ENCODE results near the gene USP20.

Gene USP20

DNA sequence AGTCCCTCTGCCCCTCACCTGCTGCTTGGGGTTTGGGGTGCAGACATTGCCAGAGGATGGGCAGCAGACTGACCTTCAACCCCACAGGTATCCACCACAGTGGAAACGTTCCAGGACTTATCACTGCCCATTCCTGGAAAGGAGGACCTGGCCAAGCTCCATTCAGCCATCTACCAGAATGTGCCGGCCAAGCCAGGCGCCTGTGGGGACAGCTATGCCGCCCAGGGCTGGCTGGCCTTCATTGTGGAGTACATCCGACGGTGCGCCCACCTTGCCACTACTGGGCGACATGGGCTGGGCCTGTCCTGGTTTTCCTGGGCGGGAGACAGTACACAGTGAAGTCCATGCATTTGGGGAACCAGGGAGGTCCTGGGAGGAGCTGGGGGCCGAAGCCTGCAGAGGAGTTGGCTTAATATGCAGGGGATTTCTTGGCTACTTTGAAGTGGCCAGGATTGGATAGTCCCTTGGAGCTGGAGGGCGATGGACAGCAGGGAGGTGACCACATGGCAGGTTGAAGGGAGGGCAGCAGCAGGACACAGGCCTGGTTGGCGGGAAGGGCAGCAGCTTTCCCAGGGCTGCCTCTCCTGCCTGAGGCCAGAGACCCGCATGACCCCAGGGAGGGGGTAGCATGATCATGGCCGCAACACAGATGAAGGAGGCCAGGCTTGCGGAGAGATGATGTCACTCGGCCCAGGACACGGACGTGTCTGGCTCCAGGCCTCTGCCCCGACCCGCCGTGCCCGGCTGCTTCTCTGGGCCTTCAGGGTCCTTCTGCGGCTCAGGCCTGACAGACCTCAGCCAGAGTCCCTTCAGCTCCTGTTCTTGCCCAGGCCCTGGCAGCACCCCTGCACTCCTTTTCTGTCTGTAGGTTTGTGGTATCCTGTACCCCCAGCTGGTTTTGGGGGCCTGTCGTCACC lies 34.6 kb downstream of the USP20 start:
- H3K27me3 Mint-ChIP-seq: no peaks in the 10 kb centered on the region
- peak overlapping the region; percentile 89 for H3K27ac Mint-ChIP-seq
- H3K4me3 Mint-ChIP-seq: peak overlapping the region; percentile 66
- H3K4me1 Mint-ChIP-seq (ENCODE audit: low read depth): peaks cover 75% of the 10 kb centered on the region
- DNase-seq: no peak
- H3K36me3 Mint-ChIP-seq (ENCODE audit: low read depth): peaks cover 79% of the 10 kb centered on the region
- no peaks in the 10 kb centered on the region for H3K9me3 Mint-ChIP-seq

DNA sequence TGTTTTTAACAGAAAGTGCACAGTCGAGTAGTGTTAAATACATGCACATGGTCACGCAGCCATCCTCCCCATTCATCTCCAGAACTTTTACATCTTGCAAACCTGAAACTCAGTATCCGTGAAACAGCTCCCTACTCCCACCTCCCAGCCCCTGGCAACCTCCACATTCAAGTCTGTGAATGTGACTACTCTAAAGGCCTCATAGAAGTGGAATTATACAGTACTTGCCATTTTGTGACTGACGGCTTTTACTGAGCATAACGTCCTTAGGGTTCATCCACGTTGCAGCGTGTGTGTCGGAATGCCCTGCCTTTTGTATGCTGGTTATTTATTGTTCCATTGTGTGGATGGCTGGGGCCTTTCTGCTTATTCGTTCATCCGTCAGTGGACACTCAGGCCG lies 35.8 kb downstream of the USP20 start:
- no peak overlapping the region for H3K4me3 Mint-ChIP-seq
- no peak for DNase-seq
- peaks cover 81% of the 10 kb centered on the region for H3K36me3 Mint-ChIP-seq (ENCODE audit: low read depth)
- no peaks in the 10 kb centered on the region for H3K27me3 Mint-ChIP-seq
- peak overlapping the region; percentile 65 for H3K27ac Mint-ChIP-seq
- H3K4me1 Mint-ChIP-seq (ENCODE audit: low read depth): peaks cover 64% of the 10 kb centered on the region
- no peaks in the 10 kb centered on the region for H3K9me3 Mint-ChIP-seq

DNA sequence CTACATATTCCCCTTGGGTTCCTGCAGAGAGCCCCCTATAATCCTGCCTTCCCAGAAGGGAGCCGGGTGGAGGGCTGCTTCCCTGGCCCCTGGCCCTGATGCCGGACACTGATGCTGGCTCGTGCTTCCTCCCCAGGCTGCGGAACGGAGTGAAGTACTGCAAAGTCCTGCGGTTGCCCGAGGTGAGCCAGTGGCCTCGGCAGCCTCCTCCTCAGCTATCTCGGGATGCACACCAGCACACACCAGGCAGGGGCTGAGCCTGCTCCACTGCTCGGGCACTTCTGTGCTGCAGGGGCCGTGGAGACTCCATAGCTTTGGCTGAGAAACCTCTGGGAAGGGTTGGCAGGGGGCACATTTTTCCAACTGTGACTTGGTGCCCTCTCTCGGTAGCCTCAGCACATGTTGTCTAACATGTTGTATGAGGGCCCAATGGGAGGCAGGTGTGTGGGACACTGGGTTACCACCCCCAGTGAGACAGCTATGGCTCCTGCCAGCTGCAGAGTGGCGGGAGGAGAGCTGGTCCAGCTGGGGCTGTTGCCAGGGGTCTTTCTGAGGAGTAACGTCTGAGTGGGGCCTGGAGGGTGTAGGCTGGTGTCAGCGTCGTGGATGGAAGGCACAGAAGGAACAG lies 38.4 kb downstream of the USP20 start:
- DNase-seq: no peak
- Mint-ChIP-seq H3K9me3 (no peaks in the 10 kb centered on the region), H3K27ac (peak overlapping the region; percentile 78), H3K4me3 (no peak overlapping the region), H3K36me3 (ENCODE audit: low read depth) (peaks cover 80% of the 10 kb centered on the region), H3K27me3 (no peaks in the 10 kb centered on the region), H3K4me1 (ENCODE audit: low read depth) (peaks cover 52% of the 10 kb centered on the region)

DNA sequence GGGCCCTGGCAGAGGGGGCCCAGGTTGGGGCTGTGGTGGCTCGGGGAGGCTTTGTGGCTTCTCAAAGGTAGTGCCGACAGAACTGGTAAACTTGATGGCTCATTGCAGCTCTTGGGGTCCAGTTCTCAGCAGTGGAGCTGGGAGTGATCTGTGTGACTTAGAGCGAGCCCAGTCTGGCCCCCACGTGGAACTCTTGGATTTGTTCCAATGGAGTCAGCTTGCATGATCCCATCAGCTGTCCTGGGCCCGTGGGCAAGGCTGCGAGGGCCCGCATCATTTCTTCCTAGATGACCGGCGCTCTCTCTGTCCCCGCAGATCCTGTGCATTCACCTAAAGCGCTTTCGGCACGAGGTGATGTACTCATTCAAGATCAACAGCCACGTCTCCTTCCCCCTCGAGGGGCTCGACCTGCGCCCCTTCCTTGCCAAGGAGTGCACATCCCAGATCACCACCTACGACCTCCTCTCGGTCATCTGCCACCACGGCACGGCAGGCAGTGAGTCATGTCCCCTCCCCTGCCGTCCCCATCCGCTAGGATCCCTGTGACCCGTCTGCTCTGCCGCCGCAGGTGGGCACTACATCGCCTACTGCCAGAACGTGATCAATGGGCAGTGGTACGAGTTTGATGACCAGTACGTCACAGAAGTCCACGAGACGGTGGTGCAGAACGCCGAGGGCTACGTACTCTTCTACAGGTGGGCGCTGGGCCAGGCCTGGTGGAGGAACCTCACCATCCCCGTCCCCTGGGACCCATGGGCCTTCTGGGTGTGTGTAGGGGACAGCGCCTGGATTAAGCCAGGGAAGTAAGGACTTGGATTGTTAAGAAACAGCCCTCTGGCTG lies 39.2 kb downstream of the USP20 start:
- DNase-seq: no peak
- peaks cover 79% of the 10 kb centered on the region for H3K36me3 Mint-ChIP-seq (ENCODE audit: low read depth)
- no peaks in the 10 kb centered on the region for H3K9me3 Mint-ChIP-seq
- H3K4me1 Mint-ChIP-seq (ENCODE audit: low read depth): peaks cover 44% of the 10 kb centered on the region
- H3K27ac Mint-ChIP-seq: peak overlapping the region; percentile 78
- H3K4me3 Mint-ChIP-seq: no peak overlapping the region
- H3K27me3 Mint-ChIP-seq: no peaks in the 10 kb centered on the region

DNA sequence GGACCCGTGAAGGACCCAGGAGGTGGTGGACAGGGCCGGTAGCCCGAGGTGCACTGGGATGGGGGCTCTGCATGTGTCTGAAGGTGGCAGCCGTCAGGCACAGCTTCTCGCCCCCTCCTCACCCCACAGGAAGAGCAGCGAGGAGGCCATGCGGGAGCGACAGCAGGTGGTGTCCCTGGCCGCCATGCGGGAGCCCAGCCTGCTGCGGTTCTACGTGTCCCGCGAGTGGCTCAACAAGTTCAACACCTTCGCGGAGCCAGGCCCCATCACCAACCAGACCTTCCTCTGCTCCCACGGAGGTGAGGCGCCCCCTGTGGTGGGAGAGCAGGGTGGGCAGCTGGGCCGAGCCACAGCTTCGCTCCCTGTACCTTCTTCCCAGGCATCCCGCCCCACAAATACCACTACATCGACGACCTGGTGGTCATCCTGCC lies 39.9 kb downstream of the USP20 start:
- no peaks in the 10 kb centered on the region for H3K27me3 Mint-ChIP-seq
- H3K27ac Mint-ChIP-seq: peak overlapping the region; percentile 78
- no peak for DNase-seq
- peaks cover 37% of the 10 kb centered on the region for H3K4me1 Mint-ChIP-seq (ENCODE audit: low read depth)
- H3K9me3 Mint-ChIP-seq: no peaks in the 10 kb centered on the region
- H3K4me3 Mint-ChIP-seq: no peak overlapping the region
- H3K36me3 Mint-ChIP-seq (ENCODE audit: low read depth): peaks cover 81% of the 10 kb centered on the region

DNA sequence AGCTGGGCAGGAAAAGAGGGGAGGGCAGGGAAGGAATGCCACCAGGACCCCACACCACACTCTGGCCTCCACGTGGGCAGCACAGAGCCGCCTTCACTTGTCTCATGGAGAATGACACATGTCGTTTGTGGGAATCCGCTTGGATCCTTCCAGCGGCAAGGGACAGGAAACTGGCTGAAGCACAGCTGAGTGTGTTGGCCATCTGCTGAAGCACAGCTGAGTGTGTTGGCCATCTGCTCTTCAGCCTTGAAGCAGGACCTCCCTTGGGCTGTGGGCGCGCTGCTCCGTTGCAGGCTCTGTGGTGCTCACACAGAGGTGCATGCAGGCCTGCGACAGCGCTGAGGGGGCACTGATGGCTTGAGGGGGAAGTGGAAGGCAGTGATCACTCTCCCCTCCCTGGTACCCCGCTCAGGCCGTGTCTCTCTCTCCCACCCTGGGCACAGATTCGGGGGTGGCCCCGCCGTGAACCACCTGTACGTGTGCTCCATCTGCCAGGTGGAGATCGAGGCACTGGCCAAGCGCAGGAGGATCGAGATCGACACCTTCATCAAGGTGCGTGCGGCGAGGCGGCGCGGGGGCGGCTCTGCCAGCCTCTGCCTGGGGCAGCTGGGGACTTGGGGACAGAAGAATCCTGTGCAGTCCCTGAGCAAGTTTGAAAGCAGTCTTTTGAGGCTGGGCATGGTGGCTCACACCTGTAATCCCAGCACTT lies 40.6 kb downstream of the USP20 start:
- Mint-ChIP-seq H3K4me3 (no peak overlapping the region), H3K36me3 (ENCODE audit: low read depth) (peaks cover 82% of the 10 kb centered on the region), H3K4me1 (ENCODE audit: low read depth) (peaks cover 30% of the 10 kb centered on the region), H3K27ac (peak overlapping the region; percentile 37), H3K27me3 (no peaks in the 10 kb centered on the region), H3K9me3 (no peaks in the 10 kb centered on the region)
- DNase-seq: no peak

DNA sequence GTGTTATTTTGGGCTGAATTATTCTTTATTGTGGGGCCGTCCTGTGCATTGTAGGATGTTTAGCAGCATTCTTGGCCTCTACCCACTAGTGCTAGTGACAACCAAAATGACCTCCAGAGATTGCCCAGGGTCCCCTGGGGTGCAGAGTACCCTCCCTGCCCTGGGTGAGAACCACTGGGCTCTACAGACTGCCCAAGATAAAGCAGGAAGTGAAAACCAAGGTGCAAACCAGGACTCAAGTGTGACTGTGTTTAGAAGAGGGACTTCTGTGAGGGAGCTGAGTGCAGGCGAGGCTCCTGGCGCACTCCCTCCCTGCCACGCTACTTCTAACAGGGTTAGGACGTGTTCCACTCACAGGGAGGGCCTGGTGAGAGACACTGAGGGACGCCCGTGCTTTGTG lies 41.6 kb downstream of the USP20 start:
- peaks cover 24% of the 10 kb centered on the region for H3K4me1 Mint-ChIP-seq (ENCODE audit: low read depth)
- H3K9me3 Mint-ChIP-seq: no peaks in the 10 kb centered on the region
- H3K27ac Mint-ChIP-seq: peak overlapping the region; percentile 85
- peaks cover 85% of the 10 kb centered on the region for H3K36me3 Mint-ChIP-seq (ENCODE audit: low read depth)
- no peaks in the 10 kb centered on the region for H3K27me3 Mint-ChIP-seq
- DNase-seq: no peak
- H3K4me3 Mint-ChIP-seq: no peak overlapping the region

DNA sequence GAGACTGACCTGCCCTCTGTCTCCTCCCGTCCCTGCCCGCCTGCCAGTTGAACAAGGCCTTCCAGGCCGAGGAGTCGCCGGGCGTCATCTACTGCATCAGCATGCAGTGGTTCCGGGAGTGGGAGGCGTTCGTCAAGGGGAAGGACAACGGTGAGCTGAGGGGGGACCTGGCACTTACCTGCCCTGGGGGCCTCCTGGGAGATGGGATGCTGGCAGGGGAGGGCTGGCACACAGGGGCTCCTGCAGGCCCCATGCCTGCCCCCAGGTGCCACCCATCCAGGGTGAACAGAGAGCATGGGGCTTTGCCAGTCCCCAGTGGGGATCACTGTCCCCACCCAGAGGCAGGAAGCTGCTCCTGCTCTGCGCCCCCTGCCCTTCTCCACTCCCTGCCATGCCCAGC lies 43.0 kb downstream of the USP20 start:
- H3K27ac Mint-ChIP-seq: peak overlapping the region; percentile 69
- H3K4me3 Mint-ChIP-seq: no peak overlapping the region
- no peak for DNase-seq
- H3K9me3 Mint-ChIP-seq: no peaks in the 10 kb centered on the region
- H3K36me3 Mint-ChIP-seq (ENCODE audit: low read depth): peaks cover 88% of the 10 kb centered on the region
- H3K27me3 Mint-ChIP-seq: no peaks in the 10 kb centered on the region
- H3K4me1 Mint-ChIP-seq (ENCODE audit: low read depth): peaks cover 22% of the 10 kb centered on the region

DNA sequence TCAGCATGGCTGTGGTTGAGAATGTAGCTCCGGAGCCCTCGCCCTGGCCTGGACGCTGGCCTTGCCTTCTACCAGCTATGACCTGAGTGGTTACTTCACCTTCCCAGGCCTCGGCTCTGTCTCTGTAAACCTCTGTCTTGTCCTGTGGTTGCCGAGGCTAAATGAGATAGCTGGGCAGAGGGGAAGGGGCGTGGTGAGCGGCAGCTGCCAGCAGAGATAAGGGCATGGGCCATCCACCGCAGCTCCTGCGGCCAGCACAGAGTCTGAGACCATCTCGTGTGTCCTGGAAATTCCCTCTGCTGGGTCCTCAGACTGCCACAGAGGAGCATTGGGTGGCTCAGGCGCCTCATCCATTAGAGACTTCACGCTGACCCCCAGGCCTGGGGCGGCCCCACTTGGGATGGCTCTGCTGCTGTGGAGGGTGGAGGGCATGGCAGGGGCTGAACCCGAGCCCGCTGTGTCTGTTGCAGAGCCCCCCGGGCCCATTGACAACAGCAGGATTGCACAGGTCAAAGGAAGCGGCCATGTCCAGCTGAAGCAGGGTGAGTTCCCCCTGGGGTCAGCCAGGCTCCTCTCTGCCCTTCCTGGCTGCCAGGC lies 43.9 kb downstream of the USP20 start:
- Mint-ChIP-seq H3K36me3 (ENCODE audit: low read depth) (peaks cover 86% of the 10 kb centered on the region), H3K4me1 (ENCODE audit: low read depth) (peaks cover 27% of the 10 kb centered on the region), H3K9me3 (no peaks in the 10 kb centered on the region), H3K27ac (peak overlapping the region; percentile 79), H3K27me3 (no peaks in the 10 kb centered on the region), H3K4me3 (no peak overlapping the region)
- no peak for DNase-seq

DNA sequence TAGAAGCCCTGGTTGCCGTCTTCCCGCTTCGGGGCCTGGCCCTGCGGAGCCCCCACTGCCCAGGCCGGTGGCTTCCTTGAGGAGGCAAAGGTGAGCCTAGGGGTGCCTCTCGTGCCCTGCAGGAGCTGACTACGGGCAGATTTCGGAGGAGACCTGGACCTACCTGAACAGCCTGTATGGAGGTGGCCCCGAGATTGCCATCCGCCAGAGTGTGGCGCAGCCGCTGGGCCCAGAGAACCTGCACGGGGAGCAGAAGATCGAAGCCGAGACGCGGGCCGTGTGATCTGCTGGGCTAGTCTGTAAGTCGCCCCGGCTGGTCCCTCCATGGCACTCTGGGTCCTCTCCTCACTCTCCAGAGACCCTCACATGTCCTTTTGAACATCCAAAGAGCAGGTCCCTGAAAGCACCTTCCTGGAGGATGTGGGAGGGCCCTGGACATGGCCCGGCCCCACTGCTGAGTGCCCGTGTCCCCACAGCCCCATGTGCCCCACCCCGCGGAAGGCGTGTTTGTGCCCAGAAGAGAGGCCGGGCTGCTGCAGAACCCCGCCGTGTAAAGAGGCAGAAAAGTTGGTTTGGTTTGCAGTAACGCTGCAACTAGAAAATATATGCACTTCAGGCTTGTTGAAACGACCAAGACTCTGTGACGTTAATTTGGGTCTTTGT lies 44.9 kb downstream of the USP20 start:
- H3K27me3 Mint-ChIP-seq: no peaks in the 10 kb centered on the region
- H3K4me1 Mint-ChIP-seq (ENCODE audit: low read depth): peaks cover 29% of the 10 kb centered on the region

DNA sequence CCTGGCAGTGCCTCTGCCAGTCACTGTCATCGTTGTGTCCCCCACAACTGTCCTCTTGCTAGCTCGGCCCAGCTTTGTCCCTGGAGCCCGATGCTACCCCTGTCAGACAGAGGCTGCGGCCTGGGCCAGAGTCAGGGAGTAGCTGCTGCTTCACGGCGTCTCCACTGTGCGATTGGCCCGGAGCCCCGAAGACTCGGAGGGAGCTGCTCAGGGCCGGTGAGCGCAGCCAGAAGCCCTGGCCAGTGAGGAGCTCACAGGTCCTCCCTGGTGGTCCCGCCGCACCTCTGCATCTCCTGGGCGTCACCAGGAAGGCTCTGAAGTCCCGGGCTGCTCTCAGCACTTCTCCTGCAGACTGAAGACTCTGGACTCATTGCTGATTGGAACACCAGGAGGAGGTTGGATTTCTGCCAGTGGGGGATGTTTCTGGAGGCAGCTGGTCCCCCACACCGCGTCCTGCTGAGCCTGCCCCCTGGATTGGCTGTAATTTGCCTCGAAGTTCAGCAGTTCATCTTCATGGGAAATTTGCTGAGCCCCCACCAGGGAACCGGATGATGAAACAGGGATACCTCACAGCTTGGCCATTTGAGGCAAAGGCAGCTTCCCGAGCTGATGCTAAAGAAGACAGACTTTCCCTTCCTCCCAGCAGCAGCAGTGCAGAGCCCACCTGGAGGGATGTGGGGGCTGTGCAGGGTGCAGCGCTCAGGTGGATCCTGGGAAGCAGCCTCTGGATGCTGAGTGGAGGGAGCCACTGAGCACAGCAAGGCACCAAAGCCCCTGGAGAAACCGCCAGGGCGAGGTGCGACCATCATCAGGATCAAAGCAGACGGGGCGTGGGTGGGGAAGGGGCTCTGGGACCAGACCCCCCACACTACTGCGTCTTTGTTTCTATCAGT lies 45.6 kb downstream of the USP20 start:
- peaks cover 30% of the 10 kb centered on the region for H3K4me1 Mint-ChIP-seq (ENCODE audit: low read depth)
- peaks cover 85% of the 10 kb centered on the region for H3K36me3 Mint-ChIP-seq (ENCODE audit: low read depth)
- H3K27ac Mint-ChIP-seq: peak overlapping the region; percentile 84
- H3K4me3 Mint-ChIP-seq: no peak overlapping the region
- H3K9me3 Mint-ChIP-seq: no peaks in the 10 kb centered on the region
- no peak for DNase-seq
- no peaks in the 10 kb centered on the region for H3K27me3 Mint-ChIP-seq

More for the DNA sequence above, 44.9 kb downstream of the USP20 start:
- no peak overlapping the region for H3K4me3 Mint-ChIP-seq
- no peak for DNase-seq
- H3K9me3 Mint-ChIP-seq: no peaks in the 10 kb centered on the region
- peak overlapping the region; percentile 84 for H3K27ac Mint-ChIP-seq
- H3K36me3 Mint-ChIP-seq (ENCODE audit: low read depth): peaks cover 85% of the 10 kb centered on the region

DNA sequence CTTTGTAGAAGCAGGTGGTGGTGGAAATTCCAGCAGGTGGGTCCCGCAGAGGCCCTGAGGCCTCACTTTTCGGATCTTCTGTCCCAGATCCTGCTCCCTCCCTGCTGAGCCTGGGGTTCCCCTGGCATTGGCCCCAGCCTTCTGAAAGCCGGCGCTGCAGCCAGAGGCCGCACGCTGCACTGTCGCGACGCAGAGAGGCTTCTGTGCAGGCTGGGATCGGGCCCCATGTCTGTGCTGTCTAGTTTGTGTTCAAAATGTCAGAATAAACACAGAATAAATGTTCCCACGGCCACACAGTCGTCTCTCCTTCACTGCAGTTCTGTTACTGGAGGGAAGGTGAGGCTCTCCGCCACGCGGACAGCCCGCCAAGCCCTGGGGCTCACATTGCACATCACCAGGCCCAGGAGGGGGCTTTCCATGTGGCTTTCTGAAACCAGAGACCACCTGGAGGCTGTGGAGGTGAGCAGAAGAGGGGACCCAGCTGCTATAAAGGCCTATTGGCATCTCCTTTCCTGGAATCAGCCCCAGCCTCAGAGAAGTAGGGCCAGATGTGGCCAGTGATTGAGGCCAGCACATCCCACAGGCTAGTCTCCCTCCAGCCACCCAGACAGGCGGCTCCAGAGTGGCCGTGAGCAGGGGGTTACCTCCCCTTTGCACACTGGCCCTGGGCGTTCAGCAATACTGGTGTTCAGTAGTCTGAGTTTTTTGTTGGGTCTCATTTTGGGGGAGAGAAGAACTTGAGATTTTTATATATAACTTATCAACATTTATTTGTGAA lies 46.5 kb downstream of the USP20 start:
- peaks cover 35% of the 10 kb centered on the region for H3K4me1 Mint-ChIP-seq (ENCODE audit: low read depth)
- H3K27me3 Mint-ChIP-seq: no peaks in the 10 kb centered on the region
- H3K27ac Mint-ChIP-seq: peak overlapping the region; percentile 66
- peaks cover 80% of the 10 kb centered on the region for H3K36me3 Mint-ChIP-seq (ENCODE audit: low read depth)
- no peaks in the 10 kb centered on the region for H3K9me3 Mint-ChIP-seq
- H3K4me3 Mint-ChIP-seq: no peak overlapping the region
- DNase-seq: no peak

All from activated T-cell treated with anti-CD3 and anti-CD28 coated beads, Interleukin-2, amount 50 U/mL, for 24 hours (primary cell).